Embryonic facial prominence (tissue), 1 donor: Measurements from ENCODE around the gene DDX41.
A peak's percentile ranks its signal among the peaks of the same experiment; 100 is the strongest.

Source experiments
- DNase-seq: peaks from one replicate; pipeline ENCODE4 v3.0.0-alpha.2; 2016; ENCODE audit errors: extremely low spot score

Gene DDX41

DNA sequence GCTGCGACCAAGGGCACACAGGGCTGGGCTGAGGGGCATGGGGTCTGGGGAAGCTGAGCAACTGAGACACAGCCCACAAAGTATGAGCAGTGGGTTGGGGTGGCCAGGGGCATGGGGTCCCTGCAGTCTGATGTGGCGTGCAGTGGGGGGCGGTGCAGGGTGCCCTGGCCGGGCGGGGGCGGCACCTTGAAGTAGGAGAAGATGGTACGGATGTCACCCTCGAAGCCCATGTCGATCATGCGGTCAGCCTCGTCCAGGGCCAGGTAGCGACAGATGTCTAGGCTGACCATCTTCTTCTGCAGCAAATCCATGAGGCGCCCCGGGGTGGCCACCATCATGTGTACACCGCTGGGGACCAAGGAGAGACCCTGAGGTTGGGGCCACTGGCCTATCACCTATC is 3.3 kb downstream of the DDX41 start:
- DNase-seq, result no peak

GRCh38 chr5:177512736-177513380 is 3.9 kb downstream of the DDX41 start:
- no peak for DNase-seq

- no peak for DNase-seq
Measured at GRCh38 chr5:177511796-177512675, 4.7 kb downstream of the DDX41 start.

DNA sequence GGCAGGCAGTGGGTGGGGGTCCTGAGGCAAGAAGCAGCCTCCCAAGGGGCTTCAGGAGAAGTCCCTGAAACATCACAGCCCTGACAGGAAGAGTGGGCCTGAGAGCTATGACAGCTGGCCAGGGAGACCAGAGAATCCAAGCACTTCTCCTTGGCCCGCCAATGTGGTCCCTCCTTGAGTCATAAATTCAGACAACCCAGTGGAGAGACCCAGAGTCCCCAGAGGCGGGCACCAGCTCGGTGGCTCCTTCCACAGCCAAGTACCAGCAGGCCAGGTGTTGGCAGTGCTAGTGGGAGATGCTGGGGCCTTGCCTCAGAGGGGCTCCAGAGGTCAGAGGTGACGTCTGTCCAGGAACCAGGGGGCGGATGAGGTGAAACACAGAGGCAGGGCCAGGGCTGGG is 5.6 kb downstream of the DDX41 start:
- no peak for DNase-seq

- no peak for DNase-seq
Measured at GRCh38 chr5:177510567-177511053, 6.2 kb downstream of the DDX41 start.

DNA sequence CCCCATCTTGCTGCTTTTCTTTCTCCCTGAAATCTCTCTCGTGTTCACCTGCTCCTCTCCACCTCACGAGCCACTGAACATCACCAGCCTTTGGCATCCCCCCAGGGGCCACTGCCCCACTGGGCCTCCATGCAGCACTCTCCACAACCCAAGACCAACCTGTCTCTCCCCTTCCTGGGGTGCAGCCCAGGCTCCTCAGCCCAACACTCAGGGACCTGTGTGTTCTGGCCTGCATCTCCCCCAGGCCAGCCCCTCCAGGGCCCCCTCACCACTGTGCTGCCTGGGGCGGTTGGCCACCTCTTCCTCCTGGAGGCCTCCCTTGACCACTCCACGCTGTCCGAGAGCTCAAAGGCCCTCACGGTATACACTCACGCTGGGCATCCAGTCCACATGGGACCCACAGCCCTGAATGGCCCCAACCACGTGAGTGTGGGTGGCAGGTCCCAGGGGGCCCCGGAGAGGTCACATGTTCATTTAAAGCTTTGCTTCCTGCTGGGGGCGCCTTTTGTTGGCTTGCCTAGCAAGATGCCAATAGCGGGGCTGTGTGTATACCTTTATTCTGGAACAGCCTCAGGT is 6.7 kb downstream of the DDX41 start:
- DNase-seq, result no peak

GRCh38 chr5:177509381-177509951 is 7.3 kb downstream of the DDX41 start, which contains the start of gene DOK3:
Gene DOK3 (minus strand): TSS chr5:177509826. CDS start chr5:177509540, 286 bp downstream.
- DNase-seq, result no peak

DNA sequence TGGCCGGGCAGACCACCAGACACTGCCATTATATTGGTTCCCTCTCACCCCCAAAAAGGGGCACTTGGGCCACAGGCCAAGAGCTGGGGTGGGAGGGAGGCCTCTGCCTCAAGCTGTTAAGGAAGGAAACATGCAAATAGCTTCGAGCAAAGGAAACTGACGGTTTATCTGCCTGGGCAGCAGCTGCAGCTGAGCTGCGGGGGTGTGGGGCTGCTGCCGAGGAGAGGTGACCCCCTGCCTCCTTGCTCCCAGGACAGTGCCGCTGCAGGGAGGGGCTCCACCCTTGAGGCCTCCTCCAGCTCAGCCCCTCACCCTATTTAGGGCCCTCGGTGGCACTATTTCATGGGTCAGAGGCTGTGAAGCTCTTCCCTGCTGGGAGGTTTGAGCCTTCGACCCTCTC is 7.9 kb downstream of the DDX41 start:
- no peak for DNase-seq

- DNase-seq, result no peak
Measured at GRCh38 chr5:177508221-177508611, 8.5 kb downstream of the DDX41 start.

DNA sequence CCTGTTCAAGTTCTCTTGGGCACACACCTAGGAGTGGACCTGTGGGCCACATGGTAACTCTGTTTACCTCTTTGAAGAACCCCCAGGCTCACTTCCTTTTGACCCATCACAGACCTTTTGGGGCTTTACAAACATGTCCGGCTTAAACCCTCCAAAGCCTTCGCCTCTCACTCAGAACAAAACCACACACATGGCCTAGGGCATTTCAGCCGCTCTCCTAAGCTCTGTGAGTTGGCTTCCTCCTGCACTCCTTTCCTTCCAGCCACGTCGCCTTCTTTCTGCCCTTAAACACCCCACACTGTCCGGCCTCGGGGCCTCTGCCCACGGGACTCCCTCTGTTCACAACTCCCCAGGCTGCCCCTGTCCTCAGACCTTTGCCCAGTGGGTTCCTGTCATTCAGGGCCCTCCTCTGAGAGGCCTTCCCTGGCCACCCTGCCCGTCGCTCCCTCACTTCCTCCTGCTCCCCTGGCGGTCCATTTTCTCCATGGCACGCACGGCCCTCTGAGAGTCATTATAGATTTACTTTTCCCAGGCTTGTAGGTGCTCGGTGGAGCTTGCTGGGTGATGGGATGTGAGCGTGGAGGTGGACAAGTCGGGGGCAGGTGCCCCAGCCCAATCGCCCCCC is 9.1 kb downstream of the DDX41 start:
- DNase-seq, result no peak

- DNase-seq, result no peak
Measured at GRCh38 chr5:177507165-177507564, 9.6 kb downstream of the DDX41 start.

GRCh38 chr5:177505075-177505474 is 11.7 kb downstream of the DDX41 start:
- no peak for DNase-seq

DNA sequence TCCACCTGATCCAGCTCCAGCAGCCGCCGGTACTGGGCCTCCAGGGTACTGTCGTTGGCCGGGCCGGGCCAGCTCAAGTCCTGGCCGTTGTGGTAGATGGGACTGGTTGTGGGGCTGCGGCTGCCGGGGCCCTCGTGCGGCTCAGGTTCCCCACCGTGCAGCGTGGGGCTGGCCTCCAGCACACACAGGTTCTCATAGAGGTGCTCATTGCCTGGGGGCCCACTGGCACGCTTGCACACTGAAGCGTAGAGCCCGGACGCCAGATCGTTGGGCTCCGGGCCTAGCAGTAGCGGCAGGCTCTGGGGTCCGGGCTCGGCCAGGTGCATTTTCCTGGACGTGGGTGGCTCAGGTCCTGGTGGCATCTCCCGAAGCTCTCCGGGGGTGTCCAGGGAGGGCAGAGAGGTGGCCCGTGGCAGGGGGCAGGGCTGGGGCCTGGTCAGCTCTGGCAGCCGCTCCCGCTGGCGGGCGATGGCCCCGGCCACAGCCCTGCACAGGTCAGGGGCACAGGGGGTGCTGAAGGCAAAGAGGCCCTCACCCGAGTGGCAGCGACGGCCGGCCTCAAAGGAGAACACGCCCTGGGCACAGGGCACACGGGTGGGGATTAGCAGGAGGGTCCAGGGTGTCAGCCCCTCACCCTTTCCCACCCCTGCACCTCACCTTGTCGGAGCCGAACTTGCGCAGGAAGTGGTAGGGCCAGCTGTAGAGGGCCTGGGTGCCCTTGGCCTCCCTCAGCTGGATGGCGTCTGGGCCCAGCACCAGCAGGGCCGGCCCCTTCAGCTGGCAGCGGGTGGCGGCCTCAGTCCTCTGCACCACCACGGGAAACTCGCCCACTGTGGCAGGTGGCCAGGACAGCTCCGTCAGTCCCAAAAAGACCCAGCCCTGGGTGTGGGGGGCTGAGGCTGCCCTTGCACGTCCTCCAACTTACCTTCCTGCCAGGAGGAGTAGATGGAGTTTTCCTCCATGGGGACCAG is 12.4 kb downstream of the DDX41 start:
- no peak for DNase-seq

- DNase-seq, result no peak
Measured at GRCh38 chr5:177503351-177504085, 13.2 kb downstream of the DDX41 start.

DNA sequence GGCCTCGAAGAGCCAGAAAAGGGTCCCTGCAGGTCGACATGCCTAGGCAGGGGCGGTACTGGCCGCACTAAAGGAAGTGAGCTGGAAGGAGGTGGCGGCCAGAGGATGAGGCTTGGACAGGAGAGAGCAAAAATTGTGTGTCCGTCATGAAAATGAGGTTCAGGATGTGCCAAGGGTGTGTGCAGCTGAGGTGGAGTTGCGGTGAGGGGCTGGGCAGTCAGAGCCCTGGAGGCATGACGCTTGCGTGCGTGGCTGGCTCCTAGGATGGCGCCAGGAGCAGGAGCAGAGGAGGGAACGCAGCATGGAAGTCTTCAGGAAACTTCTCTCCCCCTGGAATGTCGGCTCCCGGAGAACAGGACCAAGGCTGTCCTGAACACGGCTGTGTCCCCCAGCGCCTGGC is 13.9 kb downstream of the DDX41 start:
- DNase-seq, result no peak

DNA sequence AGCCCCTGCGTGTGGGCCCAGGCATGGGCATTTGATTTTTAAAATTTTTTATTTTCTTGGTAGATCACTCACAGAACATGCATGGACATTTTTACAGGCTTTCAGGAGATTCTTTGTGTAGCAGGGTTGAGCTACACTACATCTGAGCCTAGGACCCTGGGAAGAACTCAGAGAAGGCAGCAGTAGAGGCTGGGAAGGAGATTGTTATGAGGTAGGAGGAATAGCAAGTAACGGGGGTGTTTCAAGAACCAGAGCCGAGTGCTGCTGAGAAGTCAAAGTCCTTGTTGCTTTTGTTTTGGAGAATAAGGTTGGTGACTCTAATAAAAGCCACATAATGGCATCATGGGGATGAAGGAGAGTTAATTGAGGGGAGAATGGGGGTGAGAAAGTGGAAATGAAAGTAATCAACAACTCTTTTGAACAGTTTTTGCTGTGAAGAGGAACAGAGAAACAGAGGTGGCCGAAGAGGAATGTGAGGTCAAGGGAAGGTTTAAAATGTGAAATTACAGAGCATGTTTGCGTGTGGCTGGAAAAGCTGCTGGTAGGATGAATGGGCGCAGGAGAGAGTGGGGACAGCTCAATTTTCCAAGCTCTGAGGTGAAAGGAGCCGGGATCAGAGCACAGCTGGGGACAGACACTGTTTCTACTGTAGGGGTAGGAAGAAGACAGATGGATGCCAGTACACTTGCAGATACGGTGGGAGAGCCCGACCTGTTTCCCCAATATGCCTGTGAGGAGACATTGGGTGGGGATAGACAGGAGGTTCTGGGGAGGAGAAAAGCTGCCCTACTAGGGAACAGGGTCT is 14.7 kb downstream of the DDX41 start:
- no peak for DNase-seq

GRCh38 chr5:177500685-177501522 is 15.9 kb downstream of the DDX41 start:
- DNase-seq, result peak; percentile 56

GRCh38 chr5:177499842-177500241 is 16.9 kb downstream of the DDX41 start:
- no peak for DNase-seq
